HCT116 (cell line): ENCODE data around the gene TH.

Experiments
- CEBPB ChIP-seq: IDR thresholded peaks from 2 replicates; pipeline ENCODE4 v1.6.1; 2012; ENCODE audit warnings: low read depth
- ELF1 ChIP-seq: IDR thresholded peaks from 2 replicates; pipeline ENCODE4 v1.6.1; 2012; ENCODE audit warnings: low read depth, borderline replicate concordance
- EZH2 ChIP-seq: fragments of 200-600 bp; sonication (generic); IDR thresholded peaks from 2 replicates; pipeline ENCODE4 v1.6.1; 2017; ENCODE audit warnings: antibody characterized with exemption, mixed run types
- EZH2phosphoT487 ChIP-seq: fragments of 200-600 bp; IDR thresholded peaks from 2 replicates; pipeline ENCODE4 v1.6.1; 2018; ENCODE audit warnings: antibody characterized with exemption, borderline replicate concordance
- JUND ChIP-seq: IDR thresholded peaks from 2 replicates; pipeline ENCODE4 v1.6.1; 2012
- POLR2A ChIP-seq: IDR thresholded peaks from 2 replicates; pipeline ENCODE4 v1.7.0; 2011; ENCODE audit warnings: borderline replicate concordance; ENCODE audit not compliant: insufficient read depth, insufficient read length; ENCODE audit errors: extremely low read depth
- POLR2AphosphoS5 ChIP-seq: IDR thresholded peaks from 2 replicates; pipeline ENCODE4 v1.6.1; 2011; ENCODE audit warnings: mild to moderate bottlenecking, low read depth, low read length, moderate library complexity
- SIN3A ChIP-seq: IDR thresholded peaks from 2 replicates; pipeline ENCODE4 v1.6.1; 2012; ENCODE audit warnings: low read depth
- SRF ChIP-seq: IDR thresholded peaks from 2 replicates; pipeline ENCODE4 v1.6.1; 2012; ENCODE audit warnings: low read depth
- TCF7L2 ChIP-seq: IDR thresholded peaks from 2 replicates; pipeline ENCODE4 v1.7.0; 2011; ENCODE audit warnings: borderline replicate concordance, inconsistent platforms; ENCODE audit not compliant: insufficient read depth, insufficient read length; ENCODE audit errors: extremely low read depth
- ZFX ChIP-seq: fragments of 450-650 bp; IDR thresholded peaks from 2 replicates; pipeline ENCODE4 v1.6.1; 2017
- TF ChIP-seq, protein P1 (sequence below), 3 experiments: fragments of 200-600 bp in 1 of 3; sonication (generic) in 1 of 3; IDR thresholded peaks in 2 of 3; conservative IDR thresholded peaks in 1 of 3; 2 replicates each; pipeline ENCODE4 v1.5.1; 2012 to 2017; ENCODE audit warnings: low read depth in 2 of 3, low read length in 2 of 3, antibody characterized with exemption in 1 of 3, borderline replicate concordance in 1 of 3, control low read depth in 1 of 3, mild to moderate bottlenecking in 1 of 3, mixed read lengths in 1 of 3, mixed run types in 1 of 3, moderate library complexity in 1 of 3; ENCODE audit not compliant: insufficient read depth in 1 of 3
- TF ChIP-seq, protein P2 (sequence below): IDR thresholded peaks from 2 replicates; pipeline ENCODE4 v1.6.1; 2012
- TF ChIP-seq, protein P3 (sequence below): IDR thresholded peaks from 2 replicates; pipeline ENCODE4 v1.6.1; 2011; ENCODE audit warnings: mild to moderate bottlenecking, low read length, moderate library complexity; ENCODE audit not compliant: insufficient replicate concordance; ENCODE audit errors: extremely low read depth

DNA sequence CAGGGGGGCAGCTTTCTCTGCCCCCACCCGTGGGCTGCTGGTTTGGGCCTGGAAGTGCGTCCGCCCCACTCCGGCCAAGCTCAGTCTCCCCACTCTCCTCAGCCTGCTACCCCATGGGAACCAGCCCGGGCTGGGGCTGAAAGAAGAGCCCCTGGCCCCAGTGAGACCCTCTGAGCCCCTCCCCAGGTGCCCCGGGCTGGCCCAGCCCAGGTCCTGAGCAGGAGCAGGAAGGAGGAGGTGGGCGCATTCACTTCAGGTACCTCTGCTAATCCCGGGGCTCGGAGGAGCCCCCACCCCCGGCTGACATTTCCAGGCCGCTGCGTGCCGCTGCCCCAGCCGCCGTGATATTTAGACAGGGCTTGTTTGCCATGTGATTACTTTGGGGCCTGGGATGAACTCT, 8.7 kb upstream of the TH start:
- TF ChIP-seq, protein P1, sequence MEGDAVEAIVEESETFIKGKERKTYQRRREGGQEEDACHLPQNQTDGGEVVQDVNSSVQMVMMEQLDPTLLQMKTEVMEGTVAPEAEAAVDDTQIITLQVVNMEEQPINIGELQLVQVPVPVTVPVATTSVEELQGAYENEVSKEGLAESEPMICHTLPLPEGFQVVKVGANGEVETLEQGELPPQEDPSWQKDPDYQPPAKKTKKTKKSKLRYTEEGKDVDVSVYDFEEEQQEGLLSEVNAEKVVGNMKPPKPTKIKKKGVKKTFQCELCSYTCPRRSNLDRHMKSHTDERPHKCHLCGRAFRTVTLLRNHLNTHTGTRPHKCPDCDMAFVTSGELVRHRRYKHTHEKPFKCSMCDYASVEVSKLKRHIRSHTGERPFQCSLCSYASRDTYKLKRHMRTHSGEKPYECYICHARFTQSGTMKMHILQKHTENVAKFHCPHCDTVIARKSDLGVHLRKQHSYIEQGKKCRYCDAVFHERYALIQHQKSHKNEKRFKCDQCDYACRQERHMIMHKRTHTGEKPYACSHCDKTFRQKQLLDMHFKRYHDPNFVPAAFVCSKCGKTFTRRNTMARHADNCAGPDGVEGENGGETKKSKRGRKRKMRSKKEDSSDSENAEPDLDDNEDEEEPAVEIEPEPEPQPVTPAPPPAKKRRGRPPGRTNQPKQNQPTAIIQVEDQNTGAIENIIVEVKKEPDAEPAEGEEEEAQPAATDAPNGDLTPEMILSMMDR (IDR thresholded peaks at IDR 0.05 in 2 of 3, conservative IDR thresholded peaks at IDR 0.05 in 1 of 3; ENCODE audit: borderline replicate concordance in 1 of 3, insufficient read depth in 1 of 3, low read depth in 2 of 3, low read length in 2 of 3) = no peak
- TF ChIP-seq ZFX = no peak
- TF ChIP-seq TCF7L2 = no peak
- TF ChIP-seq, protein P2, sequence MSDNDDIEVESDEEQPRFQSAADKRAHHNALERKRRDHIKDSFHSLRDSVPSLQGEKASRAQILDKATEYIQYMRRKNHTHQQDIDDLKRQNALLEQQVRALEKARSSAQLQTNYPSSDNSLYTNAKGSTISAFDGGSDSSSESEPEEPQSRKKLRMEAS = no peak
- no peak for TF ChIP-seq POLR2AphosphoS5
- no peak for TF ChIP-seq EZH2
- no peak for TF ChIP-seq EZH2phosphoT487
- TF ChIP-seq POLR2A = no peak
- TF ChIP-seq CEBPB = no peak
- no peak for TF ChIP-seq JUND
- no peak for TF ChIP-seq SIN3A
- no peak for TF ChIP-seq ELF1
- no peak for TF ChIP-seq SRF
- TF ChIP-seq, protein P3, sequence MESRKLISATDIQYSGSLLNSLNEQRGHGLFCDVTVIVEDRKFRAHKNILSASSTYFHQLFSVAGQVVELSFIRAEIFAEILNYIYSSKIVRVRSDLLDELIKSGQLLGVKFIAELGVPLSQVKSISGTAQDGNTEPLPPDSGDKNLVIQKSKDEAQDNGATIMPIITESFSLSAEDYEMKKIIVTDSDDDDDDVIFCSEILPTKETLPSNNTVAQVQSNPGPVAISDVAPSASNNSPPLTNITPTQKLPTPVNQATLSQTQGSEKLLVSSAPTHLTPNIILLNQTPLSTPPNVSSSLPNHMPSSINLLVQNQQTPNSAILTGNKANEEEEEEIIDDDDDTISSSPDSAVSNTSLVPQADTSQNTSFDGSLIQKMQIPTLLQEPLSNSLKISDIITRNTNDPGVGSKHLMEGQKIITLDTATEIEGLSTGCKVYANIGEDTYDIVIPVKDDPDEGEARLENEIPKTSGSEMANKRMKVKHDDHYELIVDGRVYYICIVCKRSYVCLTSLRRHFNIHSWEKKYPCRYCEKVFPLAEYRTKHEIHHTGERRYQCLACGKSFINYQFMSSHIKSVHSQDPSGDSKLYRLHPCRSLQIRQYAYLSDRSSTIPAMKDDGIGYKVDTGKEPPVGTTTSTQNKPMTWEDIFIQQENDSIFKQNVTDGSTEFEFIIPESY = no peak
